Activated naive CD8-positive, alpha-beta T cell treated with anti-CD3 and anti-CD28 coated beads for 36 hours (primary cell): ENCODE data around the gene SPEM3. TPM values are rescaled to one million over a fixed set of nuclear protein-coding genes. Genes with fewer than 3 reads are reported as not detected.
"Not testable (repeated sequence)": the region's sequence is repeated elsewhere in the genome, so short reads cannot be mapped to it uniquely, and the experiment has no call there.

Source experiments
- DNase-seq: peaks from one replicate; pipeline ENCODE4 v3.0.0; 2021
- H3K27ac Mint-ChIP-seq: one replicate; pipeline ENCODE4 v1.8.0; 2022; ENCODE audit warnings: mild to moderate bottlenecking, moderate library complexity, mixed read lengths
- H3K27me3 Mint-ChIP-seq: one replicate; pipeline ENCODE4 v1.8.0; 2022; ENCODE audit warnings: mild to moderate bottlenecking, mixed read lengths
- H3K36me3 Mint-ChIP-seq: one replicate; pipeline ENCODE4 v1.8.0; 2021; ENCODE audit warnings: mild to moderate bottlenecking, mixed read lengths
- H3K4me1 Mint-ChIP-seq: one replicate; pipeline ENCODE4 v1.8.0; 2021; ENCODE audit warnings: mixed read lengths
- H3K4me3 Mint-ChIP-seq: one replicate; pipeline ENCODE4 v1.8.0; 2022; ENCODE audit warnings: mild to moderate bottlenecking, moderate library complexity, mixed read lengths
- H3K9me3 Mint-ChIP-seq: one replicate; pipeline ENCODE4 v1.8.0; 2022; ENCODE audit warnings: mixed read lengths
- total RNA-seq, 2 experiments: library from RNA; stranded (reverse); gene quantifications; one replicate each; pipeline ENCODE4 v1.2.3, GENCODE V29; 2021

The SPEM3 gene
- total RNA-seq, 2 experiments from 2014 or later = not detected

DNA sequence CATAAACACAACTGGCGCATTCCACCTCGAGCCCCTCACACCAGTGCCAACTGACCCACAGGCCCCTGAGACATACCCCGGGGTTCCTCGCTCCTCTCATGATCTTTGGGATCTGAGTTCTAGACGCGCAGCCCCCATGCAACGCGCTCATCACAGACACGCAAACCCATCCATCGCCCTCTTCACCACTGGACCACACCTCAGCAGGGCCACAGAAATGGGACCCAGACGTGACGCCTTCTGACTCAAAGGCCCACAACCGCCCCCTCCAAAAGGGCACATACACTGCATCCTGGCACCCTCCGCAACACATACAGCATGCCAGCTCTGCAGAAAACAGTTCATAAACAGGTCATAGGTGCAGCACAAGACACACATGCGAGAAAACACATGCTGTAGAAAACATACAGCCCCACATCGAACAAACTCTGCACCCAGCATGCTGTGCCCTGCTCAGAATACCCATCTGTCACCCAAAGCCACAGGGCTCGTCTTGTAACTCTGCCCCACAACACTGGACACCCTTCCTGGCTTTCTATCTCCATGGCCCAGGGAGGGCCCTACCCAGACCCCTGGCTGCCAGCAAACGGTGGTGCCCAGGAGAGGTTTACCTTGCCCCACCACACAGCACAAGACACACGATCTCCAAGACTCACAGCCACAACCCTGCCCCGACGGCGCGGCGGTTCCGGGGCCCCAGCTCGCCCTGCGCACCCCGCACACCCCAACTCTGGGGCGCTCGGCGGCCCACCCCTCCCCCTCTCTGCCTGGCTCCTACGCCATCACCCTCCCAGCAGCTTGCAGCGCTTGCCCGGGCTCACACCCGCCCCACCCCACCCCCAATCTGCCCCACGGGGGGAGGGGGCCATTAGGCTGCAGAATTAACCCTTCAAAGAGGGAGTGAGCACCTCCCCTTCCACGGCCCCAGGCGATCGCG, 49.9 kb downstream of the SPEM3 start:
- Mint-ChIP-seq H3K4me1 (peaks cover 51% of the 10 kb centered on the region), H3K4me3 (peak overlapping the region; percentile 90), H3K9me3 (no peaks in the 10 kb centered on the region), H3K27me3 (no peaks in the 10 kb centered on the region), H3K36me3 (peaks cover 17% of the 10 kb centered on the region), H3K27ac (peak overlapping the region; percentile 92)
- DNase-seq = peak; percentile 70

DNA sequence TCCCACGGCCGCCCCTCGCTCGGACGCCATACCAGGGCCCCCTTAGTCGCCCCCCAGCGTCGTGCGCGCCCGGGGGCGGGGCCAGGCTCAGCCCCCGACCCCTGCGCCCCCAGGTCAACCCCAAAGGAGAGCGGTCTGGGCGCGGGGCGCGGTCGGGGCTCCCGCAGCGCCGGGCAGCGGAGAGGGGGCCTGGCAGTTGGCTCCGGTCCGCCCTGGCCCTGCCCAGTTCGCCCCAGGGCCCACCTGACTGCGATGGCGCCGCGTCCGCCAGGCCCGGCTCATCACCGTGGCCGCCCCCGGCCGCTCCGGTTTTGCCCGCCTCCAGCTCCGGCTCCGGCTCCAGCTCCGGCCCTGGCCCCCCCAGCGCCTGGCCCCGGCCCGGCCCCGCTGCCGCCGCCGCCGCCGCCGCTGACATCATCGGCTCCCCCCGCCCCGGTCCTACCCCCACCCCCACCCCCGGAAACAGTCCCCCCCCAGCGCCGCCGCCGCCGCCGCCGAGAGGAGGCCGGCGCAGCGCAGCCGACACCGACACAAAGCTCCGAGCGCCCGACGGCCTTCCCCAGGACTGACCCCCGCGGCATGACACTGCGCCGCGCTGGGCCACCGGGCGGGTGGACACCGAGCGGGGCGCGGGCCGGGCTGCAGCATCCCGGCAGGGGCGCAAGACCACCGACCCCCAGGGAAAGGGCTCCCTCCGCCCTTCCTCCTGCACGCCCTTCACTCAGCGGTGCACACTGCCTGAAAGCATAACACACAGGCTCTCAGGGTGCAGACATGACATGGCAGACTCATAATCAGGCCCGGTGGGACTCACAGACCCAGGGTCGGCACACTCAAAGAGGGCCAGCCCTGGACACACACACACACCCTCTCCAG, 50.8 kb downstream of the SPEM3 start, which contains the start of gene ZBTB4:
ZBTB4 (minus strand) TSS at position 419 of the 876 bp plus-strand sequence. CDS start 12,830 bp downstream, outside the sequence.
- H3K27ac Mint-ChIP-seq = peak within 1 kb of the TSS; percentile 92
- H3K9me3 Mint-ChIP-seq = no peaks in the 10 kb centered on the region
- H3K27me3 Mint-ChIP-seq = no peaks in the 10 kb centered on the region
- H3K4me3 Mint-ChIP-seq = peak within 1 kb of the TSS; percentile 90
- H3K36me3 Mint-ChIP-seq = peaks cover 17% of the 10 kb centered on the region
- DNase-seq = peak; percentile 65
- H3K4me1 Mint-ChIP-seq = peaks cover 51% of the 10 kb centered on the region

DNA sequence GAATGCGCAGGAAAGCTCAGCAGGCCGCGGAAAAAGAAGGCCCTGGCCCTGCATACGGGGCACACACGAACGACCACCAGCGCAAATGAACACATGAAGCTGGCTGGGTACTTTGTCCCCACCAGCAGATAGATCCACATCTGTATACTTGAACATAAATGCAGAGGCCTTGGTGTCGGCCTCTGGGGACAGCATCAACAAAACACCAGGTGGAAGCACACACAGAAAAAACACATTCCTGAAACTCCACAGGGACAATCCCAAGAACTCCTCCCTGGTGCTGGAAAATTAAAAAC, 51.4 kb downstream of the SPEM3 start:
- DNase-seq = no peak
- H3K27me3 Mint-ChIP-seq = no peaks in the 10 kb centered on the region
- H3K4me3 Mint-ChIP-seq = peak overlapping the region; percentile 86
- H3K9me3 Mint-ChIP-seq = no peaks in the 10 kb centered on the region
- peaks cover 54% of the 10 kb centered on the region for H3K4me1 Mint-ChIP-seq
- H3K27ac Mint-ChIP-seq = peak overlapping the region; percentile 92
- peaks cover 22% of the 10 kb centered on the region for H3K36me3 Mint-ChIP-seq

DNA sequence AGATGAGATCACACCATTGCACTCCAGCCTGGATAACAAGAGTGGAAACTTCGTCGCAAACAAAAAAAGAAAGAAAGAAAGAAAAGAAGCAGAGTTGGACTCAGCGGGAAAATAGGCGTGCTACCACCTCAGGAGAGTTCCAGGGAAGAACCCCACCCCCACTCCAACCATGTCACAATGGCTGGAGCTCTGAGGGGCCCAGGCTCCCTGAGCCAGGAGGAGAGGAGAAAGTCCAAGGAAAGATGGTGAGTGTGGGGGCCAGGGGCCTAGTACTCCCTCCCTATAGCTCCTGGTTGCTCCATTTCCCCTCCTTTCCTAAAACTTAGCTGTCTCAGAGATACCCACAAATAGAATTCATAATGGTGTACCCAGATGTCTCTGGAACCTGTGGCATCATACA, 52.6 kb downstream of the SPEM3 start, which contains the start of gene SLC35G6:
SLC35G6 (plus strand) TSS at position 172 of the 400 bp plus-strand sequence; CDS start at position 243, 71 bp downstream.
- Mint-ChIP-seq H3K36me3 (peaks cover 26% of the 10 kb centered on the region), H3K27ac (peak within 1 kb of the TSS; percentile 100), H3K4me1 (peaks cover 55% of the 10 kb centered on the region), H3K4me3 (peak within 1 kb of the TSS; percentile 86)
- not testable (repeated sequence) for H3K27me3 Mint-ChIP-seq, DNase-seq, H3K9me3 Mint-ChIP-seq

DNA sequence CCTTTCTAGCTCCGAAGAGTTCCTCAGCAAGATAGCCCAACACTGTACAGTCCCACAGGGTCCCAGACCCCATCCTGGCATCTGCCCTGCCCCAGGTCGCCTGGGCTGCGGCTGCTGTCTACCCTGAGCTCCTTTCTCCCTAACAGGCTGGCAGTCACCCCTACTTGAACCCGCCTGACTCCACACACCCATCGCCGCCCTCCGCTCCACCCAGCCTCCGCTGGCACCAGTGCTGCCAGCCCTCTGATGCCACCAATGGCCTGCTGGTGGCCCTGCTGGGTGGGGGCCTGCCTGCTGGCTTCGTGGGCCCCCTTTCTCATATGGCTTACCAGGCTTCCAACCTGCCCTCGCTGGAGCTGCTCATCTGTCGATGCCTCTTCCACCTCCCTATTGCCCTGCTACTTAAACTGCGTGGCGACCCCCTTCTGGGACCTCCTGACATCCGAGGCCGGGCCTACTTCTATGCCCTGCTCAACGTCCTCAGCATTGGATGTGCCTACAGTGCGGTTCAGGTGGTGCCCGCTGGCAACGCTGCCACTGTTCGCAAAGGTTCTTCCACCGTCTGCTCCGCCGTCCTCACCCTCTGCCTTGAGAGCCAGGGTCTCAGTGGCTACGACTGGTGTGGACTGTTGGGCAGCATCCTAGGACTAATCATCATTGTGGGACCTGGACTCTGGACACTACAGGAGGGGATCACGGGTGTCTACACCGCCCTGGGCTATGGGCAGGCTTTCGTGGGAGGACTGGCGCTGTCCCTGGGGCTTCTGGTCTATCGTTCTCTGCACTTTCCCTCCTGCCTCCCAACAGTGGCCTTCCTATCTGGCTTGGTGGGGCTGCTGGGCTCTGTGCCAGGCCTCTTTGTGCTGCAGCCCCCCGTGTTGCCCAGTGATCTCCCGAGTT, 53.4 kb downstream of the SPEM3 start:
- peak overlapping the region; percentile 92 for H3K4me3 Mint-ChIP-seq
- H3K27me3 Mint-ChIP-seq, DNase-seq, H3K9me3 Mint-ChIP-seq: not testable (repeated sequence)
- H3K36me3 Mint-ChIP-seq = peaks cover 25% of the 10 kb centered on the region
- H3K4me1 Mint-ChIP-seq = peaks cover 50% of the 10 kb centered on the region
- H3K27ac Mint-ChIP-seq = peak overlapping the region; percentile 100

Other genes with a start within 250 kb of the SPEM3 start
- gene ASGR1, start 249.5 kb upstream of the SPEM3 start, total RNA-seq = 1 to 10 TPM; 2.8 to 4.4 TPM
- gene DLG4, start 209.0 kb upstream of the SPEM3 start, total RNA-seq = 1 to 10 TPM; 8.9 to 9.8 TPM
- gene ACADVL, start 208.9 kb upstream of the SPEM3 start, total RNA-seq = 100 to 1,000 TPM; 245 to 256 TPM
- 10 to 100 TPM; 64.4 to 66.5 TPM for gene DVL2, start 194.3 kb upstream of the SPEM3 start, total RNA-seq
- 10 to 100 TPM; 28.1 to 28.8 TPM for gene PHF23, start 189.4 kb upstream of the SPEM3 start, total RNA-seq
- 100 to 1,000 TPM; 112 to 113 TPM for gene GABARAP, start 186.4 kb upstream of the SPEM3 start, total RNA-seq
- gene CTDNEP1, start 177.1 kb upstream of the SPEM3 start, total RNA-seq = 100 to 1,000 TPM; 180 to 191 TPM
- 100 to 1,000 TPM in 1 of 2 experiments, 10 to 100 TPM in 1; 99.0 to 110 TPM for gene ELP5, start 176.6 kb upstream of the SPEM3 start, total RNA-seq
- 1 to 10 TPM in 1 of 2 experiments, under 1 TPM in 1; 0.90 to 1.6 TPM for gene CLDN7, start 166.4 kb upstream of the SPEM3 start, total RNA-seq
- under 1 TPM; 0.54 to 0.56 TPM for gene SLC2A4, start 147.1 kb upstream of the SPEM3 start, total RNA-seq
- under 1 TPM; 0.19 to 0.24 TPM for gene YBX2, start 134.2 kb upstream of the SPEM3 start, total RNA-seq
- gene EIF5A, start 121.2 kb upstream of the SPEM3 start, total RNA-seq = 1,000 to 10,000 TPM; 1,429 to 1,492 TPM
- gene GPS2, start 113.5 kb upstream of the SPEM3 start, total RNA-seq = 10 to 100 TPM; 58.4 to 62.6 TPM
- gene NEURL4, start 99.5 kb upstream of the SPEM3 start, total RNA-seq = 10 to 100 TPM; 44.1 to 46.0 TPM
- 100 to 1,000 TPM; 235 to 238 TPM for gene ACAP1, start 92.3 kb upstream of the SPEM3 start, total RNA-seq
- gene KCTD11, start 76.7 kb upstream of the SPEM3 start, total RNA-seq = 1 to 10 TPM; 4.0 to 4.5 TPM
- not detected for gene TMEM95, start 73.7 kb upstream of the SPEM3 start, total RNA-seq
- gene TNK1, start 47.8 kb upstream of the SPEM3 start, total RNA-seq = 1 to 10 TPM; 4.3 to 5.0 TPM
- gene PLSCR3, start 34.3 kb upstream of the SPEM3 start, total RNA-seq = 10 to 100 TPM; 63.0 to 66.8 TPM
- gene TMEM256, start 24.8 kb upstream of the SPEM3 start, total RNA-seq = 10 to 100 TPM; 42.7 to 44.3 TPM
- gene NLGN2, start 21.0 kb upstream of the SPEM3 start, total RNA-seq = 1 to 10 TPM; 8.8 to 9.3 TPM
- not detected for gene SPEM1, start 8.5 kb upstream of the SPEM3 start, total RNA-seq
- not detected for gene SPEM2, start 3.2 kb upstream of the SPEM3 start, total RNA-seq
- gene TMEM102, start 6.6 kb downstream of the SPEM3 start, total RNA-seq = 10 to 100 TPM; 10.4 TPM
- 1 to 10 TPM; 7.6 to 9.2 TPM for gene FGF11, start 10.7 kb downstream of the SPEM3 start, total RNA-seq
- gene CHRNB1, start 16.2 kb downstream of the SPEM3 start, total RNA-seq = 10 to 100 TPM; 10.6 to 11.3 TPM
- 10 to 100 TPM; 16.7 TPM for gene ZBTB4, start 50.8 kb downstream of the SPEM3 start, total RNA-seq
- not detected for gene SLC35G6, start 52.6 kb downstream of the SPEM3 start, total RNA-seq
- gene POLR2A, start 55.5 kb downstream of the SPEM3 start, total RNA-seq = 100 to 1,000 TPM; 198 to 200 TPM
- 10 to 100 TPM; 11.6 to 15.1 TPM for gene TNFSF12, start 120.2 kb downstream of the SPEM3 start, total RNA-seq
- gene TNFSF13, start 129.9 kb downstream of the SPEM3 start, total RNA-seq = 1 to 10 TPM; 6.3 to 7.3 TPM
- gene SENP3, start 133.1 kb downstream of the SPEM3 start, total RNA-seq = 100 to 1,000 TPM in 1 of 2 experiments, 10 to 100 TPM in 1; 96.5 to 100 TPM
- 1 to 10 TPM; 6.6 to 6.7 TPM for gene CD68, start 150.8 kb downstream of the SPEM3 start, total RNA-seq
- 10 to 100 TPM; 72.8 to 77.2 TPM for gene MPDU1, start 155.0 kb downstream of the SPEM3 start, total RNA-seq
- gene SOX15, start 161.2 kb downstream of the SPEM3 start, total RNA-seq = under 1 TPM; 0.28 to 0.35 TPM
- 10 to 100 TPM; 35.5 to 37.0 TPM for gene FXR2, start 186.0 kb downstream of the SPEM3 start, total RNA-seq
- gene SAT2, start 199.0 kb downstream of the SPEM3 start, total RNA-seq = 10 to 100 TPM; 15.4 to 15.5 TPM
- not detected for gene SHBG, start 201.3 kb downstream of the SPEM3 start, total RNA-seq
- under 1 TPM in 1 of 2 experiments, not detected in 1; 0.10 TPM for gene ATP1B2, start 222.1 kb downstream of the SPEM3 start, total RNA-seq